ENCODE data around the gene KSR2.
"Not testable (repeated sequence)": the region's sequence is repeated elsewhere in the genome, so short reads cannot be mapped to it uniquely, and the experiment has no call there.

Gene KSR2

GRCh38 chr12:117742721-117743120, 226.1 kb downstream of the KSR2 start:
- no peak for DNase-seq

- no peak for DNase-seq
Measured at GRCh38 chr12:117738233-117738632, 230.6 kb downstream of the KSR2 start.

- DNase-seq, result no peak
Measured at GRCh38 chr12:117733549-117733805, 235.3 kb downstream of the KSR2 start.

DNA sequence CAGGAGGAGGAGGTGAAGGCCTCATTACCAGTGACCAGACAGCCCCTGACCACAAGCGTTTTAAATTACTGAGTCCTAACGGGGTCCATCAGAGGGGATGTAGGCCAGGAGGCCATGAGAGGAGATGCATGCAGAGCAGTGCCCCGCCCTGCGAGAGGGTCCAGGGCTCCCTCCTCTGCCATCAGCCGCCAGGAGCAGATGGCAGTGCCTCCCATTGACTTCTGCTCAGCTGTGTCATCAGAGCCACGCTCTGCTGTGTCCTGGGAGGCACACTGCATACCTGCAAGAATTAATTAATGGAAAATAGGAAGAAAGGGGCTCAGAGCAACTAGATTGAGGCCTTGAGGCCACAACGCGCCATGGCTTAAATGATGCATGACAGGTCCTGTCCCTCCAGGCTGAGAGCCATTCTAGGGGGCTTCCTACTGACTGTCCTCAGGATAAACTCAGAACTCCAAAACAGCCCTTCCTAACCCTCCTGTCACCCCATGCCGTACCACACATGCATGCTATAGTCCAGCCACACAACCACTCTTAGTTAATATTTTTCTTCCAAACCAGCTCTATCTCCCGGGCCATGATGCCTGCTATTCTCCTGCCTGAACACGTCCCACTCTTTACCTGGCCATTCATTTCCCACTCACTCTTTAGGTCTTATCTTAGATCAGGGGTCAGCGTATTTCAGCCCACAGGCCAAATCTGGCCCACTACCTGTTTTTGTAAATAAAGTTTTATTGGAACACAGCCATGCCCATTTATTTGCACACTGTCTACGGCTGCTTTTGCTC, 235.8 kb downstream of the KSR2 start:
- DNase-seq, result no peak

- not testable (repeated sequence) for DNase-seq
Measured at GRCh38 chr12:117731131-117731530, 237.7 kb downstream of the KSR2 start.

GRCh38 chr12:117727301-117727700, 241.5 kb downstream of the KSR2 start:
- no peak for DNase-seq

- DNase-seq, result no peak
Measured at GRCh38 chr12:117724543-117724942, 244.2 kb downstream of the KSR2 start.

DNA sequence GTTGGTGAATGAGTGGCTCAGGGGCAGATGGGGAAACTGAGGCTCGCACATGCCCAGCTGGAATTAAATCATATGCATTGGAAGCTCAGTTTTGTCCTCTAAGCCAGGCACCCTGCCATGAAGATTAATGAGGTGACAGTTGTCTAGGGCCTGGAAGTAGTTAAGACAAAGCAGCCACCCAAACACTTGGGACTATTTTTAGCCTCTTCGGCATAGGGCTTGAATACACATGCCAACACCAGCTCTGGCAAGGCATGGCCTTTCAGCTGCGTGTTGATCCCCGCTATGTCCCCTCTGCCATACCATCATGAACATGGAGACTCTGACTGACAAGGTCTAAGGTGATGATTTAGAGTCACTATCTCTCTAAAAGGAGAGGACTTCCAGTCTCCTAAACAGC, 250.2 kb downstream of the KSR2 start:
- DNase-seq, result no peak

GRCh38 chr12:117718141-117718540, 250.6 kb downstream of the KSR2 start:
- no peak for DNase-seq

DNA sequence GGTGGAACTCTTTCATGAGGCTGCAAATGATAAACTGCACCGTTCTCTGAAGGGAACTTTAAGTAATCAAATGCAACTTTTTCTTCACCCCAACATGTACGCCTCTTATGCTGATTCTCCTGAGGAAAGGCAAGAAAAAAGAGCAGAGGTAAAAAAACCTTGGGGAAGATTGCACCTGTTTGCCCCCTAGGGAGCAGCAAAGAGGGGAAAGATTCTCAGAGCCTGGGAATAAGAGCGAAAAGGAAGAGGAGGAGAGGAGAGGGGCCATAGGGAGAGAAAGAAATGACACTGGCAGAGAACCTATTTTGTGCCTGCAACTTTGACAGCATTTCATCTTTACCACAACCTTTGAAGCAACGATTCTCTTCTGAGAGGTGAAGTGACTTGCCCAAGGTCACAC, 254.6 kb downstream of the KSR2 start:
- DNase-seq, result no peak

GRCh38 chr12:117710121-117710520, 258.7 kb downstream of the KSR2 start:
- DNase-seq, result no peak

DNA sequence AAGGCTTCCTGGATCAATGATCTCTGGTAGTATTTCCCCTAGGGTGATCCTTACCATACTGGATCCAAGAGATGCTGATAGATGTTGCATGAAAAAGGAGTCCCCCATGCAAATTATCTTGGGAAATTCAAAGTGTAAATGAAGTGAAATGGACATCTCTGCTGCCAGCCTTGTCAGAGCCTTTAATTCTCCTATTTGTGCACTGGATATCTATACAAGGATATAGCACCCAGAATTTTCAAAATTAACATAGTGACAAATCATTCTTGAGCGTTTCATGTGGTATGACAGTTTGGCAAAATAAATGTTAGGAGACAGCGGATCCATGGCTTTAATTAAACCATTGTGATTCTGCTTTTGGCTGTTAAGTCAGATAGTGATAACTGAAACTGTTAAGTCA, 260.9 kb downstream of the KSR2 start:
- DNase-seq, result no peak

DNA sequence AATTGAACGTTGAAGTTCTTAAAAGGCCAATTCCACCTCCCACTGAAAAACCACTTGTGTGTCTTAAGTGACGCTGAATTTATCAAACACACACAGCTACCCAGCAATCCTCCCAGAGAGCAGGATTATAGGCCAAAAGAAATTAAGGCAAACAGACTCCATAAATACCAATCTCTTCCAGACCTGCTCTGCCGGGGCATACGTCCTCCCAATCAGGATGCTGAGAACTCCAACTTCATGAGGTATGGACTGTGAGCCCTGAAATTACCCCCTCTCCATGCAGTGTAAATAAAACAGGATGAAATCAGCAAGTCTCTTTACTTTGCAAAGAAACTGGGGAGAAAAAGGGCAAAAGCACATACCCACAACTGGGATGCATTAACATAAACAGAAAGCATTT, 265.2 kb downstream of the KSR2 start:
- DNase-seq, result no peak

DNA sequence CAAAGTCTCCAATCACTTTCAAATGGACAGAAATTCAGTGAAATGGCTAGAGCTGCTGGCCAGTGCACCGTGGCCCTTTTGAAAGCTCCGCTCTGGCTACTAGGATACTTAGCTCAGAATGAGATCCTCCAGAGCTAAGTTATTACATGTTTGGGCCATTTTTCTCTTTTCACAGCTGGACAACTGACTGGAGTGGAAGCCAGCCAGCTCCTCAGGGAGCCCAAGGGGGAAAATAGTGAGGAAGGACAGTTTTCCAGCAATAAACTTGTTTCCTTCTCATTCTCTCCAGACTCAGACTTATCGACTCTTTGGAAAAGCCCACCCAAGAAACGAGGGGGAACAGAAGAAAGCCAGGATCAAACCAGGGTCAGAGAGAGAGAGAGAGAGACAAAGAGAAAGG, 266.0 kb downstream of the KSR2 start:
- no peak for DNase-seq

- DNase-seq, result no peak
Measured at GRCh38 chr12:117699575-117699974, 269.2 kb downstream of the KSR2 start.

GRCh38 chr12:117699118-117699517, 269.7 kb downstream of the KSR2 start:
- DNase-seq, result no peak

DNA sequence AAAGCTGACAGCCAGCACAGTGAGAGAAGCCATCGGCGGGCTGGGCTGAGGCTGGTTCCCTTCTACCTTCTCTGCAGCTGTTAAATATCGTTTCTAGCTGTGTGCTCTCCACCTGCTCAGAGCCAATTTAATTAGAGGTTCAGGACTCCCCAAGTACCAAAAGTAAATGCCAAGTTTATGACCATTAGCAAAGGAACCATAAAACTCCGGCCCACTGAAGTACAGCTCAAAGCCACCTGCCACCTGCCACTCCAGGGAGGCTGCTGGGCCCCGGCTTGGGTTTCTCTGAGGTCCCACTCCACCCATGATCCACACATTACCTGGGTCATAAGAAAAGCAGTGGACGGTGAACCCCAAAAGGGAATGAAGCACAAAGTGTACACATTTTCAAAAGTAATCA, 272.8 kb downstream of the KSR2 start:
- DNase-seq, result no peak

GRCh38 chr12:117692512-117692911, 276.3 kb downstream of the KSR2 start:
- DNase-seq, result no peak

- no peak for DNase-seq
Measured at GRCh38 chr12:117689857-117690256, 278.9 kb downstream of the KSR2 start.

DNA sequence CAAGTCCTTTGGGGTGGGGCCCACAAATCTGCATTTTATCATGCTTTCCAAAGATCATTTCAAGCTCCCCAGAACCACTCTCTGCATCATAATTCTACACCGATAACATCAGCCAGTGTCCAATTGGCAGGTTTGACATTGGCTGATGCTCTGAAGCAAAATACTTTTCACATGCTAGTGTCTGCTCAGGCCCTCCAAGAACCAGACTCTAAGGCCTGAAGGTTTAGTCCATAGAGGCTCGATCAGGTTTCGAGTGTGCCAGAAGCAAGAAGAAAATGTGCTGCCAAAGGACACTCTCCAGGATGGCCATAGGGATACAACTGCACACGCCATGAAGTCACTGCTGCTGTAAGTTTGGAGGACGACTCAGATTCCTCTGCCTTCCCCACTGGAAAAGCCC, 280.3 kb downstream of the KSR2 start:
- DNase-seq, result no peak

GRCh38 chr12:117686911-117687377, 281.8 kb downstream of the KSR2 start:
- no peak for DNase-seq

- DNase-seq, result no peak
Measured at GRCh38 chr12:117686210-117686609, 282.6 kb downstream of the KSR2 start.

GRCh38 chr12:117685110-117685926, 283.5 kb downstream of the KSR2 start:
- no peak for DNase-seq

DNA sequence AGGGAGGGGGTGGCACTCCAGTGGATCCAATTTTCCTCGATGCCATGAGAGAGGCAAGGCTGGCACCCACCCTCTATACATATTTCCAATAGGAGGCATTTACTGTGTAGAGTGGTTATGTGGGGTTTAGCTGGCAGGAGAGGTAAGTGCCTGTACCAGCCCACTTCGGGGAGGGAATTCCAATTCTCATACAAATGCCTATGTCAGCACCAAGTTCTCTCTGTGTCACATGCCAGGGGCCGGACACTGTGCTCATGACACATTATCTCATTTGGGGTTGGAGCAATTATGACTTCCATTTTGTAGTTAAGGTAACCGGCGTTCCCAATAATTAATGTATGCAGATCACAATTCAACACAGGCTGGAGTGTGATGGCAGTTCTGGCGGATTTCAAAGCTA, 284.3 kb downstream of the KSR2 start:
- DNase-seq, result no peak

DNA sequence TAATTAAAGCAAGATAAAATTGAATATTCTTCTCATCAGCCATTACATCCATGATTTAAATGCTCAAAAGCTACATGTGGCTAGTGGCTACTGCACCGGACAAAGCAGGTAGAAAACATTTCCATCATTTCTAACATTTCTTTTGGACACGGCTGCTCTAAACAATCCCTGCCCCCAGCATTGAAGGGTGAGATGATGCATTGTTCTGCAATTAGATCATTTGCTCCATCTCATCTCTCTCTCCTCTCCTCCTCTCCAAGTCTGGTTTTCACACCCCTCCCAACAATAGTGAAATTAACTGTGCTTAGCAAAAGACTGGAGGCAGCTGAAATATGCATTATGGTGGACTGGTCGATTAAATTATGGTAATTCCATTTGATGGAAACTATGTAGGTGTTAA, 288.5 kb downstream of the KSR2 start:
- DNase-seq, result no peak

Measured in CD4-positive, alpha-beta T cell treated with Interleukin-12 subunit alpha and Interleukin-12 subunit beta, for 1 hour (primary cell).